HG03457 (cell line): Measurements from ENCODE around the gene NAT8L.

Source experiments
- ATAC-seq: cut with Tn5 transposase; IDR thresholded peaks from one replicate; pipeline ENCODE4 v1.9.1; 2021; ENCODE audit warnings: moderate number of reproducible peaks; ENCODE audit not compliant: unreplicated experiment

Gene NAT8L

GRCh38 chr4:2074588-2074987 lies 15.5 kb downstream of the NAT8L start:
- ATAC-seq = no peak

GRCh38 chr4:2075171-2075986 lies 16.3 kb downstream of the NAT8L start:
- no peak for ATAC-seq

DNA sequence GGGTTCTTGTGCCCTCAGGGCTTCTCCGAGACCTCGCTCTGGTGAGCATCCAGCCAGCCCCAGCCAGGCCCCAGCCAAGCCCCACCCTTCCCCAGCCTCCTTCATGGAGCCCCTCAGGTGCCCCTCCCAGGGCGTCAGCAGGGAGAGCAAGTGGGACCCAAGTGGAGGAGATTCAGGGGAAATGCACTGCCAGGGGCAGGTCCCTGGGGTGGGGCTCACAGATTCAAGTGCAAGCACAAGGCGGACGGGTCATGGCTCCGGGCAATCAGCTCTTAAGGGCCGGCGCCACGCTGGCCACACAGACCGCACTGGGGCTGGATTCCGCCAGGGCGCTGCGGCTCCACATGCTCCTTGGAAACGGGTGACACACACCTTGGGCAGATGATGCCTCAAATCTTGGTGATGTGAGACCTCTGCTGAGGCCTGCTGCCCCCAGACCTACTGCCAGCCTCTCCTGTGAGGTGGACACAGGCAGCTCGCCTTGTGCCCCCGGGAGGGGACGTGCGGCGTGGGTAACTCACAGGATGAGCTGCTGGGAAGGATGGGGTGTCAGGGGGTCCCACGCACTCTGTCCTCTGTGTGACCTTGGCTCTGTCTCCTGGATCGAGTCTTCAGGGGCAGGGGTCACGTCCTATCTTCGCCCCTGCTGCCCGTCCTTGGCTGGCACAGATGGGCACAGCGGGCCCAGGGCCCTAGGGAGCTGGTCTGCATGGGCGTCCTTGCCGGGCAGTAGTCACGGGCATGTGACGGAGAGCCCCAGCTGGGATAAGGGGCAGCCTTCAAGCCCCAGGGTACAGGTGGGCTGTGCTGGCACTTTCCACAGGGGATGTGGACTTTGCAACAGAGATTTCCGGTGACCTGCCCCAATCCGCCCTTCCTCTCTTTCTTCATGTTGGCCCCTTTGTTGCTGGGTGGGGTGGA lies 17.1 kb downstream of the NAT8L start:
- ATAC-seq = no peak

DNA sequence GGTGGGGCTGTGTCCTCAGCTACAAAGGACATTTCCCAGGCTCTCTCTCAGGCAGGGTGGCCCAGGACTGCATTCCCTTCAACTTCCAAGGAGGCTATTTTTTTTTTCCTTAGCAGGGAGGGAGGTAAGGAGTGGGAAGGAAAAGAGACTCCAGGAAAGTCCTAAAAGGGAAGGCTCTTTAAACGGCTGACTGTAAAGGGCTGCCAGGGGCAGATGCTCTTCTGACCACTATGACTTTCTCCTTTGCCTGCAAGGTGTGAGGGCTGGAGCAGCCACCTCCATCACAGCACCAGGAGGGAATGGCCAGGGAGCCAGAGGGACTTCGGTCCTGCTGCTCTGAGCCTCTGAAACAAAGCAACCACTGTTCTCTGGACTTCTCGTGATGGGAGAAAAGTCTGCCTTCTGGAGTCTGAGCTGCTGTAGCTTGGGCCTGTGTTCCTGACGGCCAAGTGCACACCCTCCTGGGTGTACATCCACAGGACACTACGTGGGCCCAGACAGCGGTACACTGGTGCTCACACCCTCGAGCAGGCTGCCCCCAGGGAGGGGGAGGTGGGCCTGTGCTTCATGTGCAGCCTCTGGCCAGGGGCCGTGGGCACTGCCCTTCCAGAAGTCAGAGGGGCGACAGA lies 17.9 kb downstream of the NAT8L start:
- no peak for ATAC-seq

GRCh38 chr4:2077537-2078460 lies 18.7 kb downstream of the NAT8L start:
- ATAC-seq = no peak

GRCh38 chr4:2078584-2078983 lies 19.5 kb downstream of the NAT8L start:
- no peak for ATAC-seq

- no peak for ATAC-seq
These were observed 19.9 kb downstream of the NAT8L start for GRCh38 chr4:2079006-2079405.

- ATAC-seq = no peak
These were observed 20.8 kb downstream of the NAT8L start for GRCh38 chr4:2079926-2080325.

DNA sequence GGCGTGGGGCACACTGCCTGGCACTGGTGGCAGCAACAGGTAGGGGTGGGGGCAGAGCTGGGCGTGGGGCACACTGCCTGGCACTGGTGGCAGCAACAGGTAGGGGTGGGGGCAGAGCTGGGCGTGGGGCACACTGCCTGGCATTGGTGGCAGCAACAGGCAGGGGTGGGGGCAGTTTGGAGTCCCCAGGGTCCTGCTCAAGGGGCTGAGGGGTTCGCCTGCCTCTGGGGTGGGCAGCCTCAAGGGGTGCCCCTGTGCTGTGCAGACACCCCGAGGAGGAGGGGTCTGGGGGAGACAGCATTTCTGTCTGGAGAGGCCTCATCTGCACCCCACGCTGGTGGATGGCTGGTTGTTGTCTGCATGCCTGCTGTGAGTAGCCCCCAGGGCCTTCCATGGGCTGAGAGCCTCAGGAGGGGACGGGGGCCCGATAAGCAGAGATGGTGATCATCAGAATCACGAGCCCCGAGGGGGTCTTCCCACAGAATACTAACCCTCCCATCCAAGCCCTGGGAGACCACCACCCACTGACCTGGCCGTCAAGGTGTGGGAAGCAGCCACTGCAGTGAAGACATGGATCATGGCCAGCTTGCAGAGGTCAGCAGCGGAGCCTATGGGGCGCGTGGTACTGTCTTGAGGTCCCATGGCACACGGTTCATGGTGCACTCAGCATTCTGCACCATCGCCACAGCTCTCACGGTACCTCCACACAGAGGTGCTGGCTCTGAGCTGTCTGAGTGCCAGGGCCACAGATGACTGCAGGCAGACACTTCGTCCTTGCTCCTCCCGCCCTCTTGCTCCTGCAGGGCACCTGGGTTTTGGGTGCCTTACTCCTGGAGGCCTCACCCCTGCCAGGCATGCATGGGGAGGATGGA lies 21.5 kb downstream of the NAT8L start:
- no peak for ATAC-seq

- no peak for ATAC-seq
These were observed 22.4 kb downstream of the NAT8L start for GRCh38 chr4:2081540-2081939.

GRCh38 chr4:2082118-2082517 lies 23.0 kb downstream of the NAT8L start:
- no peak for ATAC-seq

- ATAC-seq = no peak
These were observed 23.5 kb downstream of the NAT8L start for GRCh38 chr4:2082627-2083026.

DNA sequence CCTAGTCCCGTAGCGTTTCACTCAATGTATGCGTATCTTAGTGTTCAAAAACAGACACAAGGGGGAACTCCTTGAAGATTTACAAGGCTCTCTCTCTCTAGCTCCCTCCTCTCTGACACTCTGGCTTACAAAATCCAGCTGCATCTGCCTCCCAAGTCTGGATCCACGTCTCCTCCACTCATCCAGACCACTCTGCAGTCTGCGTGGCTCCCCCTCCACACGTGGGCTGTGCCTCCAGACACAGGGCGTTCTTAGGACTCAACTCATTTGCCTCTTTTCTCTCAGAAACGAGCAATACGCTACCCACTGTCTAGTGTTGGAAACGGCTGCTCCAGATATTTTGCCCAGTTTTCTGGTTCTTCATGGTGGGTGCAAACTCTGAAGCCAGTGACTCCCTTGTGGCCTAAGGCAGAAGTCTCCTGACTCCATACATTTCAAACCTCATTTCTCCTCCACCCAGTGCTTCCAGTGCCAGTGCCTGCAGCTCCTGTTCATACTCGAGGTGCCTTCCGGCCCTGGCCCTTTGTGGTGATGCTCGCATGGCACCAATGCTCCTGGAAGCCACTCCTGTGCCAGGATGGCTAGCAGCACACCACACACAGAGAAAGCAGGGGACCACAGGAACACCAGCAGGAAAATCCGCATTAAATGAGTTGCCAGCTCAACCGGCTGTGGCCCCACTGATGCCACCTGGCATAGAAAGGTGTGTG lies 24.1 kb downstream of the NAT8L start:
- ATAC-seq = no peak

DNA sequence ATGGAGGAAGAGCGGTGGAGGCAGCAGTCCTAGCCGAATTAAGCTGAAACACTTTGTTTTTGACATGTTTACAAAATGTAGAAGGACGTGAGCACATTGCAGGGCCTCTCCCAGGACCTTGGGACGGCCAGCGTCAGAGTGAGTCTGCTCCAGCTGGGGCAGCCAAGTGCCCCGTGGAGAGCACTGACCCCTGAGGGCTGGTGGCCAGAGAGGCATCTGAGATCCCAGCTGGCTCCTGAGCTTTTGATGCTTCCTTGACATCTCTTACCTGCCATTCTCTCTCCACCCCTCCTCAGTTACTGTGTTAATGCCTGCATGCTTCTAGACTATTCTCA lies 24.7 kb downstream of the NAT8L start:
- no peak for ATAC-seq

DNA sequence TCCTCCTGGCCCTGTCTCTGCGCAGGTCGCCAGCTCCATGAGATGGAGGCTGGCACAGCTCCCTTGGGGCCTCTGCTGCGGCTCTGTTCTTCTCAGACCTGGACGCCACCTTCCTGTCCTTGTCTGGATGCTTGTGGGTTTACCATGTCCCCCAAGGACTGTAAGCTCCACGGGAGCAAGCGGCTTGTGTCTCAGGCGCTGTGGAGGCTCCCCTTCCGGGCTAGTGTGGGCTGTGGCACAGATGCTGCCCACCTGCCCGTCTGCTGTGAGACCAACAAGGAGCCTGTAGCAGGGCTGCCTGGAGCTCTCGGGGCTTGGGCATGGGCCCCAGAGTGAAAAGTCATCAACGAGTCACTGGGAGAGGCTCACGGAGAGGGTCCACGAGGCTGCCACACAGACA lies 25.2 kb downstream of the NAT8L start:
- no peak for ATAC-seq

DNA sequence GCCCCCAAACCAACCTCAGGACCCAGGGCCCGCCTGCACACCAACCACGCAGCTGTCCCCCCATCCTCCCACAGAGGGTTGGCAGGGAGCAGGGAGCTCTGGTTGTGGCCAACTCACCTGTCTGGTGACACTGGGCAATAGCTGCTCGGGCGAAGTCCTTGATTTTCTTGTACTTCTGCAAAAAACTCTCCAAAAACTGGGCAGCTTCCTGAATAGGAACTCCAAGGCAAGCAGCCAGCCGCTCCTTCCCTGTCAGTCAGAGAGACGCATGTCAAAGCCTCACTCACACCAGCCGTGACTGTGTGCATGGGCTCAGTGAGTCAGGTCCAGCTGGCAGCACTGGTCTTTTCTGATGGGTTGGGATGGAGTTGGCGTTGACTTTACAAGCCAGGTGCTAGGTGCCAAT lies 26.4 kb downstream of the NAT8L start:
- ATAC-seq = no peak

GRCh38 chr4:2087170-2087569 lies 28.0 kb downstream of the NAT8L start:
- no peak for ATAC-seq

DNA sequence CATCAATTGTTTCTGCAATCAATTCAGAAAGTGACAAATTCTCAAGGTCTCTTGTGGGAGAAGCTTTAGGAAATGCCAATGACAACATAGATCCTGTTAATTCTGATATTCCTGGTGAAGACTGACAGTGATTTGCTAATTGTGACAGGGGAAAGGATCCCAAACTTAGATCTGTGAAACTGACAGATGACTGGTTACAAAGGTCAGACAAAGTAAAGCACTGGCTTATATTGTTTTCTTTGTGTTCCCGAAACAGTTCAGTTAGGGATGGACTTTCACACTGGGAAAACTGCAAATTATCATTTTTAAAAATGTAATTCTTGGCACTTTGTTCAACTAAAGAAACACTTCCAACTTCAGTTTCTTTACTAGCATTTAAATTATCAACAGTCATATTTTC lies 30.1 kb downstream of the NAT8L start:
- no peak for ATAC-seq

DNA sequence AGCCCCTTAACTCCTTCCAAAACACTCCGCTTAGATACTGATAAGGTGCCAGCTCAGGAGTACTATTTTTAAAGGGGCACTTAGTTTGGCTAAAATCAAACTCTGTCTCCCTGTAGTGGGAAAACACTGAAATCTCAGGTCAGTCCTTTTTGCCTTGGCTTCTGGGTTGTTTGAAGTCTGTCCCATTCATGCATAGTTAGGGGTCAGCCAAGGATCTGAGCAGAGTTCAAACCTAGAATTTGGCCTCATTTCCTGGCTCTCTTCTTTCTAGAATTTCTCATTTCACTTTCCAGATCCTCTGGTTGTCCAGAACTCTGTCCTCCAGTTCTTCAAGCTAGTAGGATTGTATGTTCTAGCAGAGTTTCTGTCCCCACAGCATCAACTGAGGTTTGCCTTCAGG lies 31.5 kb downstream of the NAT8L start:
- no peak for ATAC-seq
